ENCODE data around the gene SPON1. TPM values are rescaled to one million over a fixed set of nuclear protein-coding genes. Genes with fewer than 3 reads are reported as not detected.

The SPON1 gene
- polyA plus RNA-seq, 2 of the 4 experiments (the other 2 are of a cell fraction): not detected

GRCh38 chr11:14308114-14308896 is 345.8 kb downstream of the SPON1 start:
- Histone ChIP-seq H3K4me2 (peak overlapping the region; percentile 84), H3K9me3 (no peaks in the 10 kb centered on the region), H3K27ac (peak overlapping the region; percentile 55 to 67; a peak in 5 of 6 replicates), H3K4me3 (no peak overlapping the region), H3K4me1 (peaks cover 39% of the 10 kb centered on the region)
- CTCF ChIA-PET: interaction anchor here (0.6 to 14.0 kb wide), 24 partner anchors 8 to 600 kb away, joined by 3 to 258 read pairs (median 4); no protein-coding TSS in a partner anchor
- POLR2A ChIA-PET: interaction anchor here (0.9 to 1.8 kb wide), 3 partner anchors 47 to 147 kb away, joined by 3 to 7 read pairs (median 5); no protein-coding TSS in a partner anchor
- peak; percentile 54 for FAIRE-seq
- ATAC-seq: peak; percentile 84 to 90; a peak in 5 of 6 replicates
- TF ChIP-seq CTCF (IDR thresholded peaks at IDR 0.05): peak; percentile 62
- peak; percentile 38 to 39; a peak in 3 of 5 replicates for TF ChIP-seq RAD21 (conservative IDR thresholded peaks at IDR 0.05 in 1 of 2, IDR thresholded peaks at IDR 0.05 in 1 of 2)
- TF ChIP-seq MAFK (IDR thresholded peaks at IDR 0.05; ENCODE audit: partially characterized antibody): peak; percentile 28
- no peak for TF ChIP-seq POLR2AphosphoS2 (conservative IDR thresholded peaks at IDR 0.05; ENCODE audit: low read length)
- peak; percentile 31; the same call in 1 of the 3 replicates for TF ChIP-seq SMC3 (IDR thresholded peaks at IDR 0.05)
- no peak for TF ChIP-seq HDAC2 (IDR thresholded peaks at IDR 0.05)
- 7% methylated on average over 5 of the region's 5 CpGs for WGBS (ENCODE audit: missing lambda C conversion rate)
- peak; percentile 59 to 66 for DNase-seq (ENCODE audit: low read depth in 1 of 2, low spot score in 1 of 2)

- DNase-seq (ENCODE audit: low read depth in 1 of 2, low spot score in 1 of 2) (no peak), FAIRE-seq (no peak), ATAC-seq (no peak; a peak in 1 of 6 replicates)
- ChIA-PET POLR2A (interaction anchor here (1.8 kb wide), 1 partner anchor 49 kb away, joined by 7 read pairs; no protein-coding TSS in a partner anchor), CTCF (interaction anchor here (0.7 to 14.0 kb wide), 19 partner anchors 8 to 163 kb away, joined by 3 to 258 read pairs (median 4); no protein-coding TSS in a partner anchor)
- Histone ChIP-seq H3K4me1 (peaks cover 46% of the 10 kb centered on the region), H3K9me3 (no peaks in the 10 kb centered on the region), H3K27ac (peak overlapping the region in 1 of 2 experiments; percentile 67; a peak in 4 of 6 replicates), H3K4me2 (peak overlapping the region; percentile 84), H3K4me3 (no peak overlapping the region)
- 67% methylated on average over 1 of the region's 1 CpG for WGBS (ENCODE audit: missing lambda C conversion rate)
- no peak for TF ChIP-seq ATOH8 (CRISPR knock-in tag; IDR thresholded peaks at IDR 0.05; ENCODE audit: low read depth)
- TF ChIP-seq EP300 (IDR thresholded peaks at IDR 0.05): no peak
- no peak for TF ChIP-seq GATA3 (IDR thresholded peaks at IDR 0.05; ENCODE audit: borderline replicate concordance)
- no peak for TF ChIP-seq PBX3 (IDR thresholded peaks at IDR 0.05)
- TF ChIP-seq FOSL2 (IDR thresholded peaks at IDR 0.05): no peak
- TF ChIP-seq FOSL2 (CRISPR knock-in tag; IDR thresholded peaks at IDR 0.05): no peak
- no peak for TF ChIP-seq MAFK (IDR thresholded peaks at IDR 0.05; ENCODE audit: partially characterized antibody)
- TF ChIP-seq NPAS2 (CRISPR knock-in tag; IDR thresholded peaks at IDR 0.05; ENCODE audit: borderline replicate concordance): no peak
- TF ChIP-seq HMGXB4 (CRISPR knock-in tag; IDR thresholded peaks at IDR 0.05; ENCODE audit: borderline replicate concordance): no peak
- no peak for TF ChIP-seq CHD2 (IDR thresholded peaks at IDR 0.05; ENCODE audit: low read length, partially characterized antibody)
- TF ChIP-seq CEBPB (IDR thresholded peaks at IDR 0.05): no peak
- no peak for TF ChIP-seq ZSCAN20 (CRISPR knock-in tag; IDR thresholded peaks at IDR 0.05)
- TF ChIP-seq ZC3H11A (IDR thresholded peaks at IDR 0.05): no peak
- no peak for TF ChIP-seq REST (IDR thresholded peaks at IDR 0.05)
- no peak for TF ChIP-seq BHLHE40 (IDR thresholded peaks at IDR 0.05; ENCODE audit: low read depth, low read length)
- no peak for TF ChIP-seq HOXA7 (CRISPR knock-in tag; IDR thresholded peaks at IDR 0.05)
Measured at GRCh38 chr11:14308897-14309387, 346.4 kb downstream of the SPON1 start.

Data from A549 (cell line).